GM04504 (cell line): Measurements from ENCODE around the gene DSG4.
"Not testable (repeated sequence)": the region's sequence is repeated elsewhere in the genome, so short reads cannot be mapped to it uniquely, and the experiment has no call there.

ENCODE experiments used
- DNase-seq: peaks from one replicate; pipeline ENCODE4 v3.0.0-alpha.2; 2012; ENCODE audit warnings: low read depth

Gene DSG4, protein sequence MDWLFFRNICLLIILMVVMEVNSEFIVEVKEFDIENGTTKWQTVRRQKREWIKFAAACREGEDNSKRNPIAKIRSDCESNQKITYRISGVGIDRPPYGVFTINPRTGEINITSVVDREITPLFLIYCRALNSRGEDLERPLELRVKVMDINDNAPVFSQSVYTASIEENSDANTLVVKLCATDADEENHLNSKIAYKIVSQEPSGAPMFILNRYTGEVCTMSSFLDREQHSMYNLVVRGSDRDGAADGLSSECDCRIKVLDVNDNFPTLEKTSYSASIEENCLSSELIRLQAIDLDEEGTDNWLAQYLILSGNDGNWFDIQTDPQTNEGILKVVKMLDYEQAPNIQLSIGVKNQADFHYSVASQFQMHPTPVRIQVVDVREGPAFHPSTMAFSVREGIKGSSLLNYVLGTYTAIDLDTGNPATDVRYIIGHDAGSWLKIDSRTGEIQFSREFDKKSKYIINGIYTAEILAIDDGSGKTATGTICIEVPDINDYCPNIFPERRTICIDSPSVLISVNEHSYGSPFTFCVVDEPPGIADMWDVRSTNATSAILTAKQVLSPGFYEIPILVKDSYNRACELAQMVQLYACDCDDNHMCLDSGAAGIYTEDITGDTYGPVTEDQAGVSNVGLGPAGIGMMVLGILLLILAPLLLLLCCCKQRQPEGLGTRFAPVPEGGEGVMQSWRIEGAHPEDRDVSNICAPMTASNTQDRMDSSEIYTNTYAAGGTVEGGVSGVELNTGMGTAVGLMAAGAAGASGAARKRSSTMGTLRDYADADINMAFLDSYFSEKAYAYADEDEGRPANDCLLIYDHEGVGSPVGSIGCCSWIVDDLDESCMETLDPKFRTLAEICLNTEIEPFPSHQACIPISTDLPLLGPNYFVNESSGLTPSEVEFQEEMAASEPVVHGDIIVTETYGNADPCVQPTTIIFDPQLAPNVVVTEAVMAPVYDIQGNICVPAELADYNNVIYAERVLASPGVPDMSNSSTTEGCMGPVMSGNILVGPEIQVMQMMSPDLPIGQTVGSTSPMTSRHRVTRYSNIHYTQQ

DNA sequence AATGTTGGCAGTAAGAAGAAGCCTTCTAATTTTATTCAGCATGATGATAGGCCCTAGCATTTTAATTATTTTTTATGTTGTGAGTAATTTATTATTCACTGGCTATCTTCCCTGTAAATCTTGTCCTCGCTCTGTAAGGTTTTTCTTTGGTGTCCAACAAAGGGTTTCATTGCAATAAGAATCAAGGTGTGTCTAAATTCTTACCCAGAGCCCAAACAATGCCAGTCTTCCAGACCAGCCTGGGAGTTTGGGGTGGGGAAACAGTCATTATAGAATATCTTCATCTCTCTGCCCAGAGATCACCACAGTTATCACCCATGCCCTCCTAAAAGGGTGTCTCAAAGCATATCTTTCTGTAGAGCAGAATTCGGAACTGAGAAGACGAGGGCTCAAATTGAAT is at the start of gene DSG4:
DSG4 (plus strand) TSS at position 301 of the 400 bp plus-strand sequence. CDS start 135 bp downstream, outside the sequence.
- no peak for DNase-seq

DNA sequence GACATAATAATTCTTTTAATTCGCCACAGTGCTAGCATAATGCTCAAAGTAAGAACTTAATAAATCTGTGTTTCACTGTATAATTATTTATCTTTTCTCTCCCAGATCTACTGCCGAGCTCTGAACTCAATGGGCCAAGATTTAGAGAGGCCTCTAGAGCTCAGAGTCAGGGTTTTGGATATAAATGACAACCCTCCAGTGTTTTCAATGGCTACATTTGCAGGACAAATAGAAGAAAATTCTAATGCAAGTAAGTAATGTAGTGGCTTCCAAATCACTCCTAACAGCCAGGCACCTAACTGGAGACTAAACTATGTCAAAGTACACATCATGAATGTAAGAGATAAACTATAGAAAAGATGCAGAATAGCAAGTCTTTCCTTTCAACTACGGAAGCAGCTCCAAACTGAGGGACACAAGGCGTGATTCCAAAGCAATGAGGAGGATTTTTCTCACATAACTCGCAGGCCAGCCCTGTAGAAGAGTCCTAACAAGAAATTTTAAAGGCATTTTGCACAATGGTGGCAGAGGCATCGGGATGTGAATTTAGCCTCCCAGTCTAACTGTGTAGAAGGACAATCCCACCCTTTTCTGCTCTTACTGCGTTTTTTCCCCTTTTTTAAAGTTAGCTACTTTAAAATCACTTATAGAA is 46.7 kb upstream of the DSG4 start:
- no peak for DNase-seq

GRCh38 chr18:31343454-31343853 is 33.1 kb upstream of the DSG4 start:
- no peak for DNase-seq

DNA sequence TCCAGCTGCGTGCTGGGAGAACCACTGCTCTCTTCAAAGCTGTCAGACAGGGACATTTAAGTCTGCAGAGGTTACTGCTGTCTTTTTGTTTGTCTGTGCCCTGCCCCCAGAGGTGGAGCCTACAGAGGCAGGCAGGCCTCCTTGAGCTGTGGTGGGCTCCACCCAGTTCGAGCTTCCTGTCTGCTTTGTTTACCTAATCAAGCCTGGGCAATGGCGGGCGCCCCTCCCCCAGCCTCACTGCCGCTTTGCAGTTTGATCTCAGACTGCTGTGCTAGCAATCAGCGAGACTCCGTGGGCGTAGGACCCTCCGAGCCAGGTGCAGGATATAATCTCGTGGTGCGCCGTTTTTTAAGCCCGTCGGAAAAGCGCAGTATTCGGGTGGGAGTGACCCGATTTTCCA is 23.2 kb upstream of the DSG4 start:
- DNase-seq: not testable (repeated sequence)

GRCh38 chr18:31354990-31355389 is 21.6 kb upstream of the DSG4 start:
- no peak for DNase-seq

DNA sequence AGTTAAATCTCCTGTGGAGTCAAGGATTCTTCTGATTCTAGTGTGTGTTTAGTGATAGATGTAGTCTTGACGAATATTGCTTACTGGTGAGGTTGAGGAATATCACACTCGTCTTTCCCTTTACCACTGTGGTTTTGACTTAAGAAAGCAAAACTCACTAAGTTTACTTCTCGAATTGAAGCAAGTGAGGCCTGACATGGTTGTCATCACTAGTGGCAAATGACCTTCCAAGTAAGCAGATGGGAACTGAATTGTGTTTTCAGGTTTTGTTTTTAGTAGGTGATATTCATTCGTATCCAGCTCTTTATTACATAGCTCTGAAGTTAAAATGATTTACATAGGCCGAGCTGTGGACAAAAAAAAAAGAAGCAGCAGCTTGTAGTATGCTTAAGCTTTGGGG is 20.6 kb upstream of the DSG4 start:
- no peak for DNase-seq

GRCh38 chr18:31364190-31364589 is 12.4 kb upstream of the DSG4 start:
- DNase-seq: no peak

DNA sequence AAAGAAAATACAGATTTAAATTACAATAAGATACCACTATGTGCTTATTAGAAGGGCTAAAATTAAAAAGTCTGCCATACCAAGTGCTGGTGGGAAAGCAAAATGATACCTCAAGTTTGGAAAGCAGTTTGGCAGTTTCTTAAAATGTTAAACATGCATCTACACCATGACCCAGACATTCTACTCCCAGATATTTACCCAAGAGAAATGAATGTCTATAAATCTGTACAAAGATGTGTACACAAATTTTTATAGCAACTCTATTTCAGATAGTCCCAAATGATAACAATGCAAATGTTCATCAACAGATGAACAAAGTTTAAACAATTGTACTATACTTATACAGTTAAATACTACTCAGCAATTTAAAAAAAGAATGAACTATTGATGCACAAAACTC is 7.1 kb upstream of the DSG4 start:
- DNase-seq: no peak

DNA sequence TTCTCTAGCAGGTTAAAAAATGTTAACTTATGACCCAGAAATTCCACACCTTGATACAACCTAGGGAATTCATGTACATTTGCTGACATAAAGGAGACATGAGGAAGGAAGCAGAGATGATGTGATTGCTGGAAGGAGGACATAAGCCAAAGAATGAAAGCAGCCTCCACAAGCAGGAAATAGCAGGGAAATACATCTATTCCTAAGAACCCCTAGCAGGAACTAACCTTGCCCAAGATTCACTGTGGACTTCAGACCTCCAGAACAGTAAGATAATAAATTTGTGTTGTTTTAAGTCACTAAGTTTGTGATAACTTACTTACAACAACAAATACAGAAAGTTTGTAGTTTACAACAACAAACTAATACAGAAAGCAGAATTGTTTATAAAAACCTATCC is 4.6 kb upstream of the DSG4 start:
- DNase-seq: no peak

DNA sequence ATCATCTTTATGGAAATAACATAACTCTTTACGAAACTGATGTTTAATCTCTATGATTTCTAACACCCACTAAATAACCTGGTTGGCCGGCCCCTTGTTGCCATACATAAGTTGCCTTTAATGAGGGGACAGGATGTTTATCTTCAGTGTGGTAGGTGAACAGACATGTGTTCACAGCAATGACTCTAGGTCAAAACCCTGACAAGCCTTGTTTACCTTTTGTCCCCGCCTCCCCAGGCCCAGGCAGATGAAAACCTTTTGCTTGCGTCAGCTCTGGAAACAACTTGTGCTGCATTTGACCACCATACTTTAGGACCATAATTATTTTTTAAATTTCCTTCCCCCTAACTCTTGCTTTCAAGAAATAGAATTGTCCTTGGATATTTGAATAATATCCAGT is 2.9 kb upstream of the DSG4 start:
- DNase-seq: no peak

- no peak for DNase-seq
Observed at GRCh38 chr18:31380912-31381311, 4.3 kb downstream of the DSG4 start.

- no peak for DNase-seq
Observed at GRCh38 chr18:31382107-31382506, 5.5 kb downstream of the DSG4 start.

DNA sequence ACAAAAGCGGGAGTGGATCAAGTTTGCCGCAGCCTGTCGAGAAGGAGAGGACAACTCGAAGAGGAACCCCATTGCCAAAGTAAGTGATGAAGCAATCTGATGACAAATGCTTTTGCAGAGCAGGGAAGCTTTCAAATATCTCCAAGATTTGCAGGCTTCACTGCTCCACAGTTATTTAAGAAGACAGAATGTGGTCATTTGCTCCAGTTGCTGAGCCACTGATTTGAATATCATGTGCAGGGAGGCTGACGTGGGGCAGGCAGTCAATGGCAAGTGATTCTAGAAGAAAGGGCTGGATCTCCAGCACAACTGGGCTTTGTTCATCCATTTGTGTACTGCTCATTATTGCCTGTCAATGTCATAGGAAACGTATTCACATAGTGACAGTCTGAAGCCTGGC is 10.2 kb downstream of the DSG4 start:
- no peak for DNase-seq

DNA sequence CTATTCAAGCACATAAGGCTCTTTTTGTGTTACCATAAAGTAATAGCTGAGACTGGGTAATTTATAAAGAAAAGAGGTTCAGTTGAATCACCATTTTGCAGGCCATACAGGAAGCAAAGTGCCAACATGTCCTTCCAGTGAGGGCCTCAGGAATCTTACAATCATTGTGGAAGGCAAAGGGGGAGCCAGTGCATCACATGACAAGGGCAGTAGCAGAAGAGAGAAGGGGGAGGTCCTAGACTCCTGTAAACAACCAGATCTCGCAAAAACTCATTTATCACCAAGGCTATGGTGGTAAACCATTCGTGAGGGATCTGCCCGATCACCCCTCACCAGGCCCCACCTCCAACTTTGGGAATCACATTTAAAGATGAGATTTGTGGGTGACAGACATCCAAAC is 16.7 kb downstream of the DSG4 start:
- no peak for DNase-seq

- no peak for DNase-seq
Observed at GRCh38 chr18:31396796-31397612, 20.4 kb downstream of the DSG4 start.

- DNase-seq: no peak
Observed at GRCh38 chr18:31398191-31398590, 21.6 kb downstream of the DSG4 start.

GRCh38 chr18:31399306-31400032 is 22.9 kb downstream of the DSG4 start:
- no peak for DNase-seq

GRCh38 chr18:31401156-31402025 is 24.8 kb downstream of the DSG4 start:
- no peak for DNase-seq

- DNase-seq: no peak
Observed at GRCh38 chr18:31402026-31402373, 25.4 kb downstream of the DSG4 start.

- DNase-seq: no peak
Observed at GRCh38 chr18:31403409-31403808, 26.8 kb downstream of the DSG4 start.
